Memory B cell (primary cell): Measurements from ENCODE around the gene FGF12.
"Not testable (repeated sequence)": the region's sequence is repeated elsewhere in the genome, so short reads cannot be mapped to it uniquely, and the experiment has no call there.

ENCODE experiments used
- ATAC-seq: fragments of 150-1000 bp; cut with Tn5 transposase; 2 replicates; pipeline ENCODE4 v1.10.0; 2021; ENCODE audit warnings: low read depth, mild to moderate bottlenecking, moderate library complexity
- DNase-seq, 2 donors: peaks; one replicate each; pipeline ENCODE4 v3.0.0; 2022; ENCODE audit warnings: low spot score in 2 of 2
- H3K27ac Mint-ChIP-seq: one replicate; pipeline ENCODE4 v1.8.0; 2022; ENCODE audit warnings: mild to moderate bottlenecking, moderate library complexity, mixed read lengths
- H3K27me3 Mint-ChIP-seq: one replicate; pipeline ENCODE4 v1.8.0; 2022; ENCODE audit warnings: mixed read lengths
- H3K36me3 Mint-ChIP-seq: one replicate; pipeline ENCODE4 v1.8.0; 2022; ENCODE audit warnings: mild to moderate bottlenecking, mixed read lengths
- H3K4me1 Mint-ChIP-seq: one replicate; pipeline ENCODE4 v1.8.0; 2022; ENCODE audit warnings: mixed read lengths
- H3K4me3 Mint-ChIP-seq: one replicate; pipeline ENCODE4 v1.8.0; 2022; ENCODE audit warnings: mild to moderate bottlenecking, moderate library complexity, mixed read lengths
- H3K9me3 Mint-ChIP-seq: one replicate; pipeline ENCODE4 v1.8.0; 2022; ENCODE audit warnings: mixed read lengths

The FGF12 gene

DNA sequence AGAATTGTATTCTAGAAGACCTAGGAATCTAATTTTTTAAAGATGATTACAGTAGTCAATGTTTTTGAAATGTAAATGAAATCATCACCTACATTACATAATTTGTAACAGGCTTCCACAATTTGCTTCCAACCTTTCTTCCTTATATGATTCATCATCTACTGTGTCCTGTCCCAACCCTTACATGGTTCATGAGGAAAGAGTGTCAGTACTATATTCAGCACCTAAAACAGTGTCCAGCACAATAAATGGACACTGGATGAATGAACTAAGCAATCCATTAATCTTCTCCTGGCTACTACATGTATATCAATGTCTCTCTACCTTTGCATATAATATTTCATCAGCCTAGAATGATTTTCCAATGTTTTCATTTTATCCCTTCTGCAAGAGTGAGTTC lies 12.2 kb downstream of the FGF12 start:
- DNase-seq (no peak), ATAC-seq (no peak)
- peaks cover 5% of the 10 kb centered on the region for H3K9me3 Mint-ChIP-seq
- H3K4me3 Mint-ChIP-seq: no peak overlapping the region
- no peaks in the 10 kb centered on the region for H3K36me3 Mint-ChIP-seq
- no peaks in the 10 kb centered on the region for H3K4me1 Mint-ChIP-seq
- H3K27me3 Mint-ChIP-seq: no peaks in the 10 kb centered on the region
- H3K27ac Mint-ChIP-seq: no peak overlapping the region

DNA sequence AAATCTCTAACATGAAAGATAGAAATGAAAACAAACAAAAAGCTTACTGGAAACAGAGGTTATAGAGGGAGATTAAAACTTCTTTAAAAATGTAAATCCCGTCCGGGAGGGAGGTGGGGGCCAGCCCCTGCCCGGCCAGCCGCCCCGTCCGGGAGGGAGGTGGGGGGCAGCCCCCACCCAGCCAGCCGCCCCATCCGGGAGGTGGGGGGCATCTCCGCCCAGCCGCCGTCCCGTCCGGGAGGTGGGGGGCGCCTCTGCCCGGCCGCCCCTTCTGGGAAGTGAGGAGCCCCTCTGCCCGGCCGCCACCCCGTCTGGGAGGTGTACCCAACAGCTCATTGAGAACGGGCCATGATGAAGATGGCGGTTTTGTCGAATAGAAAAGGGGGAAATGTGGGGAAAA lies 16.2 kb downstream of the FGF12 start:
- H3K4me3 Mint-ChIP-seq, H3K9me3 Mint-ChIP-seq, DNase-seq, ATAC-seq, H3K27me3 Mint-ChIP-seq, H3K4me1 Mint-ChIP-seq, H3K36me3 Mint-ChIP-seq, H3K27ac Mint-ChIP-seq: not testable (repeated sequence)

DNA sequence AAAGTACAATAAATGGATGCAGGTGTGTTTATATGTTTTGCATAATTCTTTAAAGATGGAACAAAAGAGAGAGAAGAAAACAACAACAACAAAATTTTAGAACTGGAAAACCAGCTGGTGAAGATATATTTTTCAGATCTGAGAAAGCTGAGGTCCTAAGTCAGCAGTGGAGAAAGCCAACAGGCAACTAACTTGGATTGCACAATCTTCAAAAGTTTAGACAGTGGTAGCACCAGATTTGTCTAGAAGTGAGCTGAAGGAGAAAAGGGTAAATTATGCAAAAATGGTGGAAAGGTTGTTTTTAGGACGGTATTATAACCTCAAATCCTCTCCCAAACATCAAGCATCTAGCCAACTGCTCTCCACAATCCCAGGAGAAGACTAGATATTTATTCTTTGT lies 17.0 kb downstream of the FGF12 start:
- H3K4me3 Mint-ChIP-seq: no peak overlapping the region
- H3K27ac Mint-ChIP-seq: no peak overlapping the region
- no peaks in the 10 kb centered on the region for H3K4me1 Mint-ChIP-seq
- no peak for ATAC-seq
- H3K36me3 Mint-ChIP-seq: no peaks in the 10 kb centered on the region
- no peaks in the 10 kb centered on the region for H3K27me3 Mint-ChIP-seq
- H3K9me3 Mint-ChIP-seq: peaks cover 5% of the 10 kb centered on the region
- DNase-seq: no peak

DNA sequence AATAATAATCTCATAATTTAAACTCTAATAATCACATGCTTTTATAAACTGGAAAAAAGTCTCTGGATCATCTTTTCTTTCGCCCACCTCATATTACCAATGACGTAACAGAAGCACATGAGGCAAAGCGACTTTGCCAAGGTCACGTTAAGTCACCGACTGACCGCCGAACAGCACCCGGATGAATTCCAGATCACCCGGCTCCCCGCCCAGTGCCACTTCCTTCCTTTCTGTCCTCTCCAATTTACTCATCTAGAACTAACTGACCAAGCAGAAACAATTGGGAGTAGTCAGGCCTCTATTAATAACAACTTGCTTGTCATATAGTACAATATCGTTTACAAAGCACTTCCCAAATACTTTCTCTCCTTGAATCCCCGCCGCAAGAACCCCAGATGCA lies 21.1 kb downstream of the FGF12 start:
- Mint-ChIP-seq H3K36me3 (no peaks in the 10 kb centered on the region), H3K27ac (no peak overlapping the region), H3K9me3 (peaks cover 3% of the 10 kb centered on the region), H3K4me3 (no peak overlapping the region), H3K27me3 (no peaks in the 10 kb centered on the region), H3K4me1 (no peaks in the 10 kb centered on the region)
- no peak for DNase-seq
- ATAC-seq: no peak

DNA sequence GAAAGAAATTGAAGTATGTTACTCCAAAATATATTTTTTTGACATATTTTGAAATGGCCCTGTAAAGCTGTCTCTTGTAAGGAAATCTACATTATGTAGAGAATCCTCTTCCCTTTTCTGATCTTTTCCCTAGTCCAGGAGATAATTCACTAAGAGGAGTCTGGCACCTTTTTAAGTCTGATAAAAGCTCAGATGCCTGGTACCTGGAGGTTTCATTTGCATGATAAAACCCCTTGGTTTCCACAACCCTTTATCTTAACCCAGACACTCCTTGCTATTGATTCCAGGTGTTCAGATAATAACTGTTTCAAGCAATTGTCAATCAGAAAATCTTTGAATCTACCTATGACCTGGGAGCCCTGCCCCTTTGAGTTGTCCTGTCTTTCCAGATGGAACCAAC lies 26.5 kb downstream of the FGF12 start:
- Mint-ChIP-seq H3K4me1 (no peaks in the 10 kb centered on the region), H3K4me3 (no peak overlapping the region), H3K27me3 (peaks cover 1% of the 10 kb centered on the region), H3K9me3 (no peaks in the 10 kb centered on the region), H3K36me3 (no peaks in the 10 kb centered on the region), H3K27ac (no peak overlapping the region)
- ATAC-seq (no peak), DNase-seq (no peak)

DNA sequence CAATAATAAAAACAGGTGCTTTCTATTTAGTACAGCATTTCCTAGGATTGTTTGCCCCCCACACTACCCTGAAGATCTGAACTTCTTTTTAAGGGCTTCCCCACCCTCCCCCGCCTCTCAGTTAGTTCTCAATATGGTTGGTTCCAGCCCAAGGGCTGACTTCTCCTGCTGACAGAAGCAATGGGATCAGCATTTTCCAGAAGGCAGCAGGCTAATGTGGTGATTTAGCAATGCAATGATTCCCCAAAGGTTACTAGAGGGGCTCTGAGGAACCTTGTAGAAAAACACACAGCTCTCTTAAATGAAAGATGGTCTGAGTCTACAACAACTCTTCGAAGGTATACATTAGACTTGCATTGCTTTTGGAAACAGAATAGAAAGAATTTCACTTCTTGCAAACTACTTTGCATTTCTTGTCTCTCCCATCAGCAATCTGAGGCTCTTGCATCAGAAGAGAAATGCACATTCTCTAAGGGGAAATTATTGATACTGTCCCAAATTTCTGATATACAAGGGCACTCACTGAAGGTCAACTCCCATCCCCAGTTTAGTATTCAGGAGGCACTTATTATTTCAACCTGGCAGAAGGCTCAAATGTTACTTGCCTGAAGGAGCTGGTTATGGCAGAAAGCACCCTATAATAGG lies 30.3 kb downstream of the FGF12 start:
- no peak for ATAC-seq
- Mint-ChIP-seq H3K27ac (no peak overlapping the region), H3K9me3 (no peaks in the 10 kb centered on the region), H3K4me1 (no peaks in the 10 kb centered on the region), H3K27me3 (peaks cover 1% of the 10 kb centered on the region), H3K4me3 (no peak overlapping the region), H3K36me3 (no peaks in the 10 kb centered on the region)
- DNase-seq: no peak

DNA sequence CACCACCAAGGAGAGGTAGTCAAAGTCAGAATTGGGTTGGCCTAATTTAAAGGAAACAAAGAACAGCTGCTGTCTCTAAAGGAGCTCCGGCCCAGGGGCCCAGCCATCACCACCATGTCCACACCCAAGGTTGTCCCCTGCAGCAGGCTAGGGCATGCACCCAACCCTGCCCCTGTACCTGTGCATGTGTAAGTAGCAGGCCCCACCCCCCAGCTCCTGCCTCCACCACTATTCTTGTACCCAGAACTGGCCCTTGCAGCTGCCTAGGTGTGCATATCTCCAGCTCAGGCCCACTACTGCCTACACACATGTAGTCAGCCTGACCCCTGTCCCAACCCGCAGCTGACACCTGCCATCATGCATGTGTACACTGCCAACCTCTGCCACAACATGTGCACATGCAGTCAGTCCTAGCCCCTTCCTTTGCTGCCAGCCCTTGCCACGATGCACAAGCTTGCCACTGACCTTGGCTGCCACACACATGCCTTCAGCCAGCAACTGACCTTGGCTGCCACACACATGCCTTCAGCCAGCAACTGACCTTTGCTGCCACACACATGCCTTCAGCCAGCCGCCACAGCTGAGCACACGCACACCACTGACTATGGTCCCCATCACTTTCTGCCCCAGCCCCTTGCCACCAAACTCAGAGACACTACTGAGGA lies 39.7 kb downstream of the FGF12 start:
- no peaks in the 10 kb centered on the region for H3K36me3 Mint-ChIP-seq
- peaks cover 9% of the 10 kb centered on the region for H3K27me3 Mint-ChIP-seq
- no peaks in the 10 kb centered on the region for H3K4me1 Mint-ChIP-seq
- peaks cover 13% of the 10 kb centered on the region for H3K9me3 Mint-ChIP-seq
- no peak overlapping the region for H3K4me3 Mint-ChIP-seq
- no peak overlapping the region for H3K27ac Mint-ChIP-seq
- ATAC-seq (no peak), DNase-seq (no peak)

DNA sequence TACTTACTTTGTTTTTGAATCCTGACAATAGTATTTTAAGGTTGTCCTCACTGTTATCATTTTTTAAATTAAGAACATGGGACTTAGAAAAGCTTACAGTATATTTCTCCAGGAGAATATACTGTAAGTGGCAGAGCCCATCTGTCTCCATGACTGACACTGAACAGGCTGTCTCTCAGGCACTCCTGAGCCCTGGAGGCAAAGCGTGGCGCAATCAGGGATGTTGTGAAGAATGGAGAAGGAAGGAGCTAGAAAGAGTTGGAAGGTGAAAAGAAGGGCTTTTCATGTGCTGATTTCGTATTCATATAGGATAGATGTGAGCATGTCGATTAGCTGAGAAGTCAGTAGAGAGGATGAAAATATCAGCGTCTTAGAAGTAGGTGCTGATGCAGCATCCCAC lies 41.5 kb downstream of the FGF12 start:
- ATAC-seq (no peak), DNase-seq (no peak)
- H3K27ac Mint-ChIP-seq: no peak overlapping the region
- H3K4me1 Mint-ChIP-seq: no peaks in the 10 kb centered on the region
- H3K9me3 Mint-ChIP-seq: peaks cover 12% of the 10 kb centered on the region
- H3K36me3 Mint-ChIP-seq: no peaks in the 10 kb centered on the region
- no peak overlapping the region for H3K4me3 Mint-ChIP-seq
- peaks cover 9% of the 10 kb centered on the region for H3K27me3 Mint-ChIP-seq

DNA sequence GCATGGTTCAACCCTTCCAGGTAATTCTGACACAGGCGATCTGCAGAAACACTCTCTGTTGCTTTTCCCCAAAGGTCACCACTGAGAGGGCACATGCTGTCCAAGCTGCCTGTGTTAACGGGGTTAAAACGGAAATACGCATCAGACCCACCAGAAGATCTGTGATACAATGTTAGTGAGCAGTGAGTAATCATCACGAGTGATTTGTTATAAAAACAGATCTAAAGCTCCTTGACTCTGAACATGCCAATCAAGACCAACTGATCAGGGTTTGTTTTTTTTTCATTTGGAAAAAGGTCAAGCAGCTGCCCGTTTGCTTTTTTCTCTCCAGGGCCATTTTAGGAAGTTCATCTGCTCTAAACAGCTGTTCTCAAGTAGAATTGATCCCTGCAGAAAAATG lies 43.2 kb downstream of the FGF12 start:
- Mint-ChIP-seq H3K4me1 (no peaks in the 10 kb centered on the region), H3K27me3 (peaks cover 12% of the 10 kb centered on the region), H3K36me3 (no peaks in the 10 kb centered on the region), H3K27ac (no peak overlapping the region), H3K9me3 (peaks cover 2% of the 10 kb centered on the region), H3K4me3 (no peak overlapping the region)
- DNase-seq (no peak), ATAC-seq (no peak)

DNA sequence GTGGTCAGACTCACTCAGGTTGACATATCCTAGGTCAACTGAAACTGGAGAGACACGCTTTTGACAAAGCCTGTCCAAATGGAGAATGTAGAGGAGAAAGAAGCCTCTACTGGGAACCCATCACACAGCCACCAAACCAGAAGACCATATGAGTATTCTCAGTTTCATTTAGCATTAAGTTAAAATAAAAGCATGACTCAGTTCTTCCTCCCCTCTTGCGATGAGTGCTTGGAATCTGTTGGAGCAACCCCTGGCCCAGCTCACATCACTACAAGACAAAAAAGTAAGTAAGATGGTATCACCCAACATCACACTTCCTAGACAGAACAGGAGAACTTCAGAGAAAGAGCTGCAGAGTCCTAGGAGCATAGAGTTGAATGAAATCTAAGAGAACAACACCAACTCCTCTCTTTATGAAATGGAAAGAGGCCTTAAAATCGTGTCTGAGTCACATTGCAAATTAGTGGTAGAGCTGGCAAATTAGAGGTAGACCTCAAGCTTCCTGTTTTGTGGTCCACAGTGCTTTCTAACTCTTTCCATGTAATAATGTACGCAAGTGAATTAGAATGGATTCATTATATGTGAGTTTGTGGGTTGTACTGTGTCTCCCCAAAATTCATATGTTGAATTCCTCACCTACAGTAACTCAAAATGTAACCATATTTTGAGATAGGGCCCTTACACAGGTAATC lies 51.2 kb downstream of the FGF12 start:
- ATAC-seq: no peak
- no peaks in the 10 kb centered on the region for H3K4me1 Mint-ChIP-seq
- H3K36me3 Mint-ChIP-seq: no peaks in the 10 kb centered on the region
- H3K9me3 Mint-ChIP-seq: peaks cover 2% of the 10 kb centered on the region
- no peak for DNase-seq
- H3K27me3 Mint-ChIP-seq: peaks cover 11% of the 10 kb centered on the region
- no peak overlapping the region for H3K27ac Mint-ChIP-seq
- H3K4me3 Mint-ChIP-seq: no peak overlapping the region

DNA sequence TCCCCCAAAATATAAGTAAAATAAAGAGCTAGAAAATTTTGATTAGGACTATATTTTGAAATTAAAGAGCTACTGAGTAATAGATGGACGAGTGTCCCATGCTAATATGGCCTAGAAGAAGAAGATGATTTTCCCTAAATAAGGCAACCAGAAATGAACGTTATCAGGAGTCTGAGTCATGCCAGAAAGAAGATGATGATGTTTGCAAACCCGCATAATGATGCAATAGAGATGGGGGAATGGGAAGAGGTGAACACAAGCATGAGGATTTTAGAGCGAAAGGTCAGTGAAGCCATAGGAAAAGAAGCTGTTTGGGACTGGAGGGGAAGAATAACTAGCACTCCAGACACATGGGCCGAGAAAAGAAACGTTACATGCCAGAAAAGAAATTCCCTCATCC lies 71.7 kb downstream of the FGF12 start:
- ATAC-seq (no peak), DNase-seq (no peak)
- no peaks in the 10 kb centered on the region for H3K36me3 Mint-ChIP-seq
- no peak overlapping the region for H3K4me3 Mint-ChIP-seq
- peaks cover 6% of the 10 kb centered on the region for H3K27me3 Mint-ChIP-seq
- no peaks in the 10 kb centered on the region for H3K4me1 Mint-ChIP-seq
- H3K9me3 Mint-ChIP-seq: no peaks in the 10 kb centered on the region
- H3K27ac Mint-ChIP-seq: no peak overlapping the region

DNA sequence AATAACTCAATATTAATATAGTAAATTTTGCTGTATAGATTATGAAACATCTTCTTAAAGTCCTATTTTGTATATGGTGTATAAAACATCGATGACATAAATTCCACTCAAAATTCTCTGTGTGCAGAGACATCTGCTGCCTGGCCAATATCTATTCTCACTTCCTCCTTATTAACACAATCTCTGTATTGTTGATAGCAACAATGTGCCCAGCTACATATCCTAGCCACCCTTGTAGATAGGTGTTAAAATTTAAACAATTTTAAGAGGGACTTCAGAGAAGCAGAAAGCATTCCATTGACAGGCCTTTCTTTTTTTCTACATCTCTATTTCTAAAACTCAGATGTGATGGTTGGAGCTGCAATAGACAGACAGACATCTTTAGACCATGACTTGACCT lies 72.3 kb downstream of the FGF12 start:
- Mint-ChIP-seq H3K27ac (no peak overlapping the region), H3K36me3 (no peaks in the 10 kb centered on the region), H3K27me3 (peaks cover 6% of the 10 kb centered on the region), H3K4me3 (no peak overlapping the region), H3K9me3 (no peaks in the 10 kb centered on the region), H3K4me1 (no peaks in the 10 kb centered on the region)
- DNase-seq (no peak), ATAC-seq (no peak)

DNA sequence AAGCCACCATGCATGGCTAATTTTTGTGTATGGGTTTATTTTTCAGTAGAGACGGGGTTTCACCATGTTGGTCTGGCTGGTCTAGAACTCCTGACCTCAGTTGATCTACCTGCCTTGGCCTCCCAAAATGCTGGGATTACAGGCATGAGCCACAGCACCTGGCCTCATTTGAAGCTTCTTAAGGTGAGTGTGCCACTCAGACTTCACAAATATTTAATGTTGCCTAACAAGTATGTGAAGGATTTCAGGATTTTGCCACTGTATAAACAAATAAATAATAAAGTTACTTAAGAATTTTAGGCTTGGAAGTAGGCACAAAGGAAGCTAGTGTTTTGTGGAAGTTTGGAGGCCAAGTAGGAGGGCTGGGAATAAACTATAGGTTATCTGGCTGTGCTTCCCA lies 73.5 kb downstream of the FGF12 start:
- Mint-ChIP-seq H3K27ac (no peak overlapping the region), H3K4me1 (no peaks in the 10 kb centered on the region), H3K9me3 (no peaks in the 10 kb centered on the region), H3K27me3 (peaks cover 6% of the 10 kb centered on the region), H3K36me3 (no peaks in the 10 kb centered on the region), H3K4me3 (no peak overlapping the region)
- DNase-seq (no peak), ATAC-seq (no peak)

DNA sequence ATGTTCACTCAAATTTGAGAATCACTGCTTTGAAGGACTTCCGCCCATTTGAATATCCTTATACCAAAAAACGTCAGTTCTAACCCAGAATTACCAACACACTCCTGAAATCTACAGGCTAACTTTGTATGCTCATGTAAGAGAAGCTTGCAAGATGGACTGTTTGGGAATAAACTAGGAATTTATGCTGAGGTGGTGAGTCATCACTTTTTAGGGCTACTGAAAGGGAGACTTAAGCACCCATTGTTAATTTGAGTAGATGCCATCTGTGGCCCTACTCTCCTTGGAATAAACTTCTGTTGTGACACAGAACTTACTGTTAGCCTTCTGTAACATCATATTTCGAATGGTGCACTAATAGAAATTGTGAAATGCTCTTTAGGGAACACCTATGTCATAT lies 74.6 kb downstream of the FGF12 start:
- H3K9me3 Mint-ChIP-seq: no peaks in the 10 kb centered on the region
- no peak for ATAC-seq
- peaks cover 6% of the 10 kb centered on the region for H3K27me3 Mint-ChIP-seq
- no peak for DNase-seq
- no peaks in the 10 kb centered on the region for H3K4me1 Mint-ChIP-seq
- no peak overlapping the region for H3K4me3 Mint-ChIP-seq
- no peaks in the 10 kb centered on the region for H3K36me3 Mint-ChIP-seq
- H3K27ac Mint-ChIP-seq: no peak overlapping the region
